ENCODE data around the gene ZNF554. TPM values are rescaled to one million over a fixed set of nuclear protein-coding genes. Genes with fewer than 3 reads are reported as not detected.

The ZNF554 gene
- total and polyA plus RNA-seq, 2 donors (not counting 3 experiments of a cell fraction or from before 2014, with no cell fraction given): 1.2 to 1.6 TPM

GRCh38 chr19:2795827-2796658 is 23.6 kb upstream of the ZNF554 start:
- no peak for FAIRE-seq
- Histone ChIP-seq H3K27ac (ENCODE audit: insufficient read depth, low read depth, low read length) (no peak overlapping the region), H3K9me3 (replicated peaks; ENCODE audit: control insufficient read depth, insufficient read depth, low read length) (no peaks in the 10 kb centered on the region), H3K27me3 (ENCODE audit: control insufficient read depth in 2 of 2, insufficient read depth in 2 of 2, low read length in 2 of 2) (no peaks in the 10 kb centered on the region), H4K20me1 (replicated peaks; ENCODE audit: control insufficient read depth, extremely low read depth, insufficient read depth, low read length) (no peaks in the 10 kb centered on the region), H3K4me3 (replicated peaks in 1 of 3; ENCODE audit: insufficient read depth in 1 of 3, low read depth in 1 of 3, low read length in 3 of 3) (no peak overlapping the region), H3K36me3 (ENCODE audit: control insufficient read depth in 2 of 2, extremely low read depth in 1 of 2, insufficient read depth in 2 of 2, low read length in 2 of 2) (peaks cover 7 to 11% of the 10 kb centered on the region in 2 experiments), H3K9me1 (replicated peaks; ENCODE audit: control insufficient read depth, extremely low read depth, insufficient read depth, low read length) (no peaks in the 10 kb centered on the region), H3K4me2 (ENCODE audit: insufficient read depth, low read length) (no peak overlapping the region), H2AFZ (ENCODE audit: low read depth, low read length) (no peak overlapping the region), H3K9ac (replicated peaks; ENCODE audit: extremely low read depth, insufficient read depth, low read length) (no peak overlapping the region), H3K4me1 (ENCODE audit: control insufficient read depth, extremely low read depth, insufficient read depth, low read length) (no peaks in the 10 kb centered on the region), H3K79me2 (ENCODE audit: control insufficient read depth, insufficient read depth, low read length) (no peaks in the 10 kb centered on the region)
- BruUV-seq (replicated peaks): no TSS peak
- ChIA-PET POLR2A (no interaction called here), CTCF (no interaction called here)
- intact Hi-C loops (cut with micrococcal nuclease): no loop called here
- dilution Hi-C loops (cut with MboI; ENCODE audit: extremely low pct_ligation_motif_present, low sequenced_read_pairs): no loop called here
- no peak for DNase-seq (ENCODE audit: low read depth, low spot score)
- TF ChIP-seq FOS (IDR thresholded peaks at IDR 0.05; ENCODE audit: borderline replicate concordance, insufficient read depth, low read length) (no peak), GATA2 (IDR thresholded peaks at IDR 0.05; ENCODE audit: insufficient read depth, insufficient read length, low read depth, low read length) (no peak), CTCF (IDR thresholded peaks at IDR 0.05; ENCODE audit: extremely low read depth in 1 of 2, insufficient read depth in 1 of 2, low read depth in 1 of 2, low read length in 2 of 2) (no peak), POLR2AphosphoS5 (IDR thresholded peaks at IDR 0.05; ENCODE audit: insufficient read depth, low read depth, low read length) (no peak)

All from endothelial cell of umbilical vein (primary cell).